DND-41 (cell line): ENCODE measurements around the gene SGTA.

Experiments used
- EZH2 ChIP-seq: IDR thresholded peaks from 3 replicates; pipeline ENCODE4 v1.6.1; 2012; ENCODE audit warnings: borderline replicate concordance, low read depth, mild to moderate bottlenecking, moderate library complexity, low read length, inconsistent platforms; ENCODE audit not compliant: severe bottlenecking
- TF ChIP-seq, protein P1 (sequence below): IDR thresholded peaks from 2 replicates; pipeline ENCODE4 v1.5.1; 2012; ENCODE audit warnings: borderline replicate concordance, low read length, moderate library complexity, mild to moderate bottlenecking; ENCODE audit not compliant: poor library complexity, severe bottlenecking; ENCODE audit errors: extremely low read depth

DNA sequence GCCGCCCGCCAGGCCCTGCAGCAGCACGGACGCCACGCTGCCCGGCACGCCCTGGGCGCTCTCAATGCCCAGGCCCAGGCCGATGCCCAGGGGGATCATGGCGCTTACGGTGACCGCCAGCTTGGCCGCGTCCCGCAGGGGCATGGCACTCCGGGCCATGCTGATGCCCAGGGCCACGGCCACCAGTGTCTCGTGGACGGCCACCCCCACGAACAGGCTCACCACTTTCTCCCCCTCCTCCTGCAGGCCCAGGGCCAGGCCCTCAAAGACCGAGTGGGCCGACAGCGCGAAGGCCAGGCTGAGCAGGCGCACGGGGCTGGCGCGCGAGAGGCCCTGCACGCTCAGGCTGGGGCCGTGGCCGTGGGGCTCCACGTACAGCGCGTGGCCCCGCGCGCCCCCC, 50.2 kb downstream of the SGTA start:
- TF ChIP-seq, protein P1, sequence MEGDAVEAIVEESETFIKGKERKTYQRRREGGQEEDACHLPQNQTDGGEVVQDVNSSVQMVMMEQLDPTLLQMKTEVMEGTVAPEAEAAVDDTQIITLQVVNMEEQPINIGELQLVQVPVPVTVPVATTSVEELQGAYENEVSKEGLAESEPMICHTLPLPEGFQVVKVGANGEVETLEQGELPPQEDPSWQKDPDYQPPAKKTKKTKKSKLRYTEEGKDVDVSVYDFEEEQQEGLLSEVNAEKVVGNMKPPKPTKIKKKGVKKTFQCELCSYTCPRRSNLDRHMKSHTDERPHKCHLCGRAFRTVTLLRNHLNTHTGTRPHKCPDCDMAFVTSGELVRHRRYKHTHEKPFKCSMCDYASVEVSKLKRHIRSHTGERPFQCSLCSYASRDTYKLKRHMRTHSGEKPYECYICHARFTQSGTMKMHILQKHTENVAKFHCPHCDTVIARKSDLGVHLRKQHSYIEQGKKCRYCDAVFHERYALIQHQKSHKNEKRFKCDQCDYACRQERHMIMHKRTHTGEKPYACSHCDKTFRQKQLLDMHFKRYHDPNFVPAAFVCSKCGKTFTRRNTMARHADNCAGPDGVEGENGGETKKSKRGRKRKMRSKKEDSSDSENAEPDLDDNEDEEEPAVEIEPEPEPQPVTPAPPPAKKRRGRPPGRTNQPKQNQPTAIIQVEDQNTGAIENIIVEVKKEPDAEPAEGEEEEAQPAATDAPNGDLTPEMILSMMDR = no peak
- no peak for TF ChIP-seq EZH2
